SK-N-SH (cell line): ENCODE measurements around the gene PAFAH1B1.

Experiments used
- CHD2 ChIP-seq: fragments of 150-350 bp; IDR thresholded peaks from 2 replicates; pipeline ENCODE4 v1.6.1; 2018; ENCODE audit warnings: low read length; ENCODE audit not compliant: partially characterized antibody
- GABPA ChIP-seq: IDR thresholded peaks from 2 replicates; pipeline ENCODE4 v1.4.0; 2012; ENCODE audit warnings: low read depth, mild to moderate bottlenecking
- MEF2A ChIP-seq: IDR thresholded peaks from 2 replicates; pipeline ENCODE4 v1.4.0; 2012; ENCODE audit warnings: low read depth, borderline replicate concordance
- NRF1 ChIP-seq: IDR thresholded peaks from 2 replicates; pipeline ENCODE4 v1.6.1; 2012; ENCODE audit warnings: low read depth, mild to moderate bottlenecking, low read length
- RFX5 ChIP-seq: IDR thresholded peaks from 2 replicates; pipeline ENCODE4 v1.6.1; 2012; ENCODE audit warnings: mild to moderate bottlenecking, improper control_type of control experiment, low read length
- YY1 ChIP-seq: IDR thresholded peaks from 2 replicates; pipeline ENCODE4 v1.4.0; 2012; ENCODE audit warnings: low read depth, mild to moderate bottlenecking
- TF ChIP-seq, protein P1 (sequence below): fragments of 200-600 bp; sonication (generic); IDR thresholded peaks from 2 replicates; pipeline ENCODE4 v1.6.1; 2017; ENCODE audit warnings: antibody characterized with exemption, mild to moderate bottlenecking, moderate library complexity
- TF ChIP-seq, protein P2 (sequence below): IDR thresholded peaks from 2 replicates; pipeline ENCODE4 v1.4.0; 2012; ENCODE audit warnings: low read depth

GRCh38 chr17:2598166-2598565 lies 4.7 kb downstream of the PAFAH1B1 start:
- TF ChIP-seq, protein P1, sequence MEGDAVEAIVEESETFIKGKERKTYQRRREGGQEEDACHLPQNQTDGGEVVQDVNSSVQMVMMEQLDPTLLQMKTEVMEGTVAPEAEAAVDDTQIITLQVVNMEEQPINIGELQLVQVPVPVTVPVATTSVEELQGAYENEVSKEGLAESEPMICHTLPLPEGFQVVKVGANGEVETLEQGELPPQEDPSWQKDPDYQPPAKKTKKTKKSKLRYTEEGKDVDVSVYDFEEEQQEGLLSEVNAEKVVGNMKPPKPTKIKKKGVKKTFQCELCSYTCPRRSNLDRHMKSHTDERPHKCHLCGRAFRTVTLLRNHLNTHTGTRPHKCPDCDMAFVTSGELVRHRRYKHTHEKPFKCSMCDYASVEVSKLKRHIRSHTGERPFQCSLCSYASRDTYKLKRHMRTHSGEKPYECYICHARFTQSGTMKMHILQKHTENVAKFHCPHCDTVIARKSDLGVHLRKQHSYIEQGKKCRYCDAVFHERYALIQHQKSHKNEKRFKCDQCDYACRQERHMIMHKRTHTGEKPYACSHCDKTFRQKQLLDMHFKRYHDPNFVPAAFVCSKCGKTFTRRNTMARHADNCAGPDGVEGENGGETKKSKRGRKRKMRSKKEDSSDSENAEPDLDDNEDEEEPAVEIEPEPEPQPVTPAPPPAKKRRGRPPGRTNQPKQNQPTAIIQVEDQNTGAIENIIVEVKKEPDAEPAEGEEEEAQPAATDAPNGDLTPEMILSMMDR: no peak
- no peak for TF ChIP-seq YY1
- no peak for TF ChIP-seq GABPA
- TF ChIP-seq MEF2A: no peak
- no peak for TF ChIP-seq RFX5
- TF ChIP-seq NRF1: no peak
- TF ChIP-seq, protein P2, sequence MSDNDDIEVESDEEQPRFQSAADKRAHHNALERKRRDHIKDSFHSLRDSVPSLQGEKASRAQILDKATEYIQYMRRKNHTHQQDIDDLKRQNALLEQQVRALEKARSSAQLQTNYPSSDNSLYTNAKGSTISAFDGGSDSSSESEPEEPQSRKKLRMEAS: no peak
- no peak for TF ChIP-seq CHD2
